Measurements from ENCODE around the gene CEP350.

Gene CEP350

DNA sequence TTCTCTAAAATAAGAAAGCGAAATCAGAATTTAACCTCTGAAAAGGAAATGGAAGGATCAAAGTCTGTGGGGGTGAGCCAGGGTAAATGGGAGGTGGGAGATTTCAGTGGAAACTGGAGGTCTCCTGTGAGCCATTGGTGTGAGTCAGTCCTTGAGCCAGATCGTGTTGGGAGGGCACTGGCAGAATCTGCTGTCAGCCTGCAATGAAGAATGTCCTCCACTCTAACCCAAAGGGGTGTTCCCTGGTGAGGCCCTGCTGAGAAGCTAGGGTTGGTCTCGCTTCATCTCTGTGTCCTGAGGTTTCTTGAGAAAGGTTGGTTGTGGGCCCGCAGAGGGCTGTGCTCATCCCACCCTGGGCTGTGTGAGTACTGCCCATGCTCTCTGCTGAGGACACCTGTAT lies 202.5 kb downstream of the CEP350 start:
- no peak for DNase-seq (ENCODE audit: low read depth in 2 of 2)

DNA sequence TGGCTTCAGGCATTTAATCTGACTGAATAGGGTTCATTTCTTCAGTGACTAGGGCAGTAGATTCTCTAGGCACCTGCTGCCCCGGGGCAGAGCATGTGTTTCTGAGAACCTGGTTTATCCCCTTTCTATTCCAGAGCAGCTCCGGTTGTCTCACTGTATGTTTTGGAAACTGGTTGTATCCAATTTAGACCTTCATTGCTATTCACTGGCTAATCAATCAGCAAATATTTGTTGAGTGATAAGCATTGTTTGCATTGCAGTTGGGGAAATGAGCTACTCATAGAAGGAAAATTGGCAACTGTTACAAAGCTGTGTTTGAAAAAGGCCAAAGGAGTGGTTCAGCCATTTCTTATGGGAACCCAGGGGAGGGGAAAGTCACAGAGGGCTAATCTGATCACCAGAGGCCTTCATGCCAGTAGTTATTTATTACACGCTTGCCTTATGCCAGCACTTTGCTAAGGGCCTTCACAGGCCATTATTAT lies 203.0 kb downstream of the CEP350 start:
- DNase-seq (ENCODE audit: low read depth in 2 of 2), result no peak

- no peak for DNase-seq (ENCODE audit: low read depth in 2 of 2)
Observed at GRCh38 chr1:180158149-180159147, 203.8 kb downstream of the CEP350 start.

DNA sequence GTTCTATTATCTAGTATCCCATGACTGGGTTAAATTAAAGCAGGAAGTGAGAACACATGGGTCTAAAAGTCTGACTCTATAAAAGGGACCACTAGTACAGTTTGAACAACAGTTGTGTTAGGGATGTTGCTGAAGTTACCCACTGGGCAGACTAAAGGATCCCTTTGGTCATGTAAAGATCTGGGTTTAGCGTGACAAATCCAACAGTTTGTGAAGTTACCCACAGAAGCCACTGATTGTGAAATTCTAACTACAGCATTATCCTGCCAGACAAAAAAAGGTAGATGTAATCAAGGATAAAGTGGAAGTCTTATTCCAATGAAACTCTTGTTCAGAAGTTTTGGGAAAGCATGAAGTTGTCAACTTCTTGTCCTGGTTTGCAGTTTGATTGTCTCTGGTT lies 205.7 kb downstream of the CEP350 start:
- DNase-seq (ENCODE audit: low read depth in 2 of 2), result no peak

- DNase-seq (ENCODE audit: low read depth in 2 of 2), result no peak
Observed at GRCh38 chr1:180163041-180163440, 208.4 kb downstream of the CEP350 start.

All from stimulated activated CD8-positive, alpha-beta memory T cell treated with anti-CD3 and anti-CD28 coated beads, Interleukin-7, amount 100 ng/mL, for 4 hours (primary cell).